Adrenal gland (tissue), 5 donors: ENCODE measurements around the gene SLC8A3.

Source experiments
- CTCF ChIP-seq, 6 experiments: fragments of 450-650 bp in 4 of 6; fragments of 200-600 bp in 2 of 6; sonication (generic) in 1 of 6; IDR thresholded peaks; 1 replicate in 5 of 6; 2 replicates in 1 of 6; pipeline versions ENCODE4 v1.5.1 to v1.8.0; 2016 to 2021; ENCODE audit warnings: antibody characterized with exemption in 6 of 6, mild to moderate bottlenecking in 2 of 6, moderate library complexity in 1 of 6
- POLR2A ChIP-seq, 2 donors: fragments of 450-650 bp; IDR thresholded peaks; one replicate each; pipeline ENCODE4 v1.6.1; 2017; ENCODE audit warnings: antibody characterized with exemption in 2 of 2, mild to moderate bottlenecking in 2 of 2, moderate library complexity in 1 of 2
- donor health status: DM: no; HTN: no; CAD: no.

- TF ChIP-seq POLR2A (IDR thresholded peaks at IDR 0.05): no peak
- no peak for TF ChIP-seq CTCF (IDR thresholded peaks at IDR 0.05)
Measured at GRCh38 chr14:70208380-70208779, 19.6 kb upstream of the SLC8A3 start.
